KMS-11 (cell line): ENCODE data around the gene ERCC6.

ENCODE experiments used
- H2AFZ ChIP-seq: fragments of 200-600 bp; sonication (generic); 2 replicates; pipeline ENCODE4 v1.6.1; 2016; ENCODE audit warnings: antibody characterized with exemption, mixed run types, low read depth
- H3K27ac ChIP-seq: fragments of 200-600 bp; sonication (generic); 2 replicates; pipeline ENCODE4 v1.6.1; 2016; ENCODE audit warnings: mild to moderate bottlenecking, mixed run types
- H3K27me3 ChIP-seq: fragments of 200-600 bp; sonication (generic); 2 replicates; pipeline ENCODE4 v1.6.1; 2017; ENCODE audit warnings: mild to moderate bottlenecking, low read depth, mixed run types, moderate library complexity; ENCODE audit not compliant: insufficient read depth
- H3K36me3 ChIP-seq: fragments of 200-600 bp; sonication (generic); 2 replicates; pipeline ENCODE4 v1.6.1; 2017; ENCODE audit warnings: mild to moderate bottlenecking, mixed run types; ENCODE audit not compliant: insufficient read depth
- H3K4me1 ChIP-seq: fragments of 200-600 bp; sonication (generic); 2 replicates; pipeline ENCODE4 v1.6.1; 2016; ENCODE audit warnings: mild to moderate bottlenecking, low read depth, mixed run types; ENCODE audit not compliant: poor library complexity, severe bottlenecking
- H3K4me2 ChIP-seq: fragments of 200-600 bp; sonication (generic); 2 replicates; pipeline ENCODE4 v1.7.0; 2016; ENCODE audit warnings: mild to moderate bottlenecking, mixed run types
- H3K4me3 ChIP-seq: fragments of 200-600 bp; sonication (generic); IDR thresholded peaks from 2 replicates; pipeline ENCODE4 v1.6.1; 2017; ENCODE audit warnings: low read depth, low read length, mixed read lengths; ENCODE audit not compliant: insufficient read depth
- H3K79me2 ChIP-seq: fragments of 200-600 bp; sonication (generic); 2 replicates; pipeline ENCODE4 v1.6.1; 2016; ENCODE audit warnings: low read depth, mixed run types; ENCODE audit not compliant: insufficient read depth
- H3K9ac ChIP-seq: fragments of 200-600 bp; sonication (generic); 2 replicates; pipeline ENCODE4 v1.6.1; 2016; ENCODE audit warnings: mild to moderate bottlenecking, mixed run types
- H4K20me1 ChIP-seq: fragments of 200-600 bp; sonication (generic); 2 replicates; pipeline ENCODE4 v1.6.1; 2016; ENCODE audit warnings: mild to moderate bottlenecking, mixed run types; ENCODE audit not compliant: insufficient read depth
- CTCF ChIP-seq: fragments of 200-600 bp; sonication (generic); conservative IDR thresholded peaks from 2 replicates; pipeline ENCODE4 v1.6.1; 2017; ENCODE audit warnings: low read depth, mild to moderate bottlenecking, antibody characterized with exemption, low read length, moderate library complexity, mixed read lengths

The ERCC6 gene

GRCh38 chr10:49564461-49565009, 25.6 kb upstream of the ERCC6 start:
- Histone ChIP-seq H3K27ac (no peak overlapping the region), H3K36me3 (no peaks in the 10 kb centered on the region), H3K4me1 (no peaks in the 10 kb centered on the region), H4K20me1 (no peaks in the 10 kb centered on the region), H3K4me3 (no peak overlapping the region), H3K79me2 (no peaks in the 10 kb centered on the region), H3K4me2 (no peak overlapping the region), H3K27me3 (no peaks in the 10 kb centered on the region), H2AFZ (no peak overlapping the region), H3K9ac (no peak overlapping the region)
- no peak for TF ChIP-seq CTCF

- Histone ChIP-seq H4K20me1 (no peaks in the 10 kb centered on the region), H3K27ac (no peak overlapping the region), H3K27me3 (no peaks in the 10 kb centered on the region), H3K79me2 (no peaks in the 10 kb centered on the region), H2AFZ (no peak overlapping the region), H3K4me1 (no peaks in the 10 kb centered on the region), H3K9ac (no peak overlapping the region), H3K4me3 (no peak overlapping the region), H3K36me3 (no peaks in the 10 kb centered on the region), H3K4me2 (no peak overlapping the region)
- no peak for TF ChIP-seq CTCF
Observed at GRCh38 chr10:49562893-49563292, 24.0 kb upstream of the ERCC6 start.

GRCh38 chr10:49560526-49560925, 21.6 kb upstream of the ERCC6 start:
- Histone ChIP-seq H3K4me1 (no peaks in the 10 kb centered on the region), H3K79me2 (no peaks in the 10 kb centered on the region), H2AFZ (no peak overlapping the region), H3K36me3 (no peaks in the 10 kb centered on the region), H3K27me3 (no peaks in the 10 kb centered on the region), H4K20me1 (no peaks in the 10 kb centered on the region), H3K4me2 (no peak overlapping the region), H3K9ac (no peak overlapping the region), H3K27ac (no peak overlapping the region), H3K4me3 (no peak overlapping the region)
- TF ChIP-seq CTCF = no peak

- Histone ChIP-seq H3K79me2 (no peaks in the 10 kb centered on the region), H2AFZ (no peak overlapping the region), H3K27ac (no peak overlapping the region), H3K4me2 (no peak overlapping the region), H4K20me1 (no peaks in the 10 kb centered on the region), H3K4me1 (no peaks in the 10 kb centered on the region), H3K4me3 (no peak overlapping the region), H3K9ac (no peak overlapping the region), H3K27me3 (no peaks in the 10 kb centered on the region), H3K36me3 (no peaks in the 10 kb centered on the region)
- no peak for TF ChIP-seq CTCF
Observed at GRCh38 chr10:49559476-49559875, 20.6 kb upstream of the ERCC6 start.
